ENCODE measurements around the gene RYR1.
"Not testable (repeated sequence)": the region's sequence is repeated elsewhere in the genome, so short reads cannot be mapped to it uniquely, and the experiment has no call there.

Gene RYR1

DNA sequence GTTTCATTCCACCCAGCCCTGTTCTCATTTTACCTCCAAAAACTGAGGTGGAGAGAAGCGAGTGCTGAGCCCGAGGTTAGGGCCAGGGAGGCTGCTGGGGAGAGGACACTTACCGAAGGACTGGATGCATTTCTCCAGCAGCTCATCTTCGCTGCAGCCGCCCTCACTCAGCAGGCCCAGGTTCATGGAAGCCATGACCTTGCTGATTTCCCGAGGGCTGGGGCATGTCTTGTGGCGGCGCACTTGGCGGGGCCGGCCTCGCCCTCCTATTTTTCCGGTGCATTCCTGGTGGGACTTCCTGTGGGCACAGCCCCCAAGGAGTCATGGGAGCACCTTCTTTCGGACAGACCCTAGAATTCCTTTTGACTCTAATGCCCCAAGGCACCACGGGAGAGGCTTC lies 11.6 kb upstream of the RYR1 start:
- no peak for DNase-seq
- no peak for TF ChIP-seq CTCF (IDR thresholded peaks at IDR 0.05; ENCODE audit: low read depth, low read length, missing control alignments)
- Histone ChIP-seq H3K4me3 (ENCODE audit: low read depth, low read length) (no peak overlapping the region), H3K27ac (no peak overlapping the region), H3K36me3 (replicated peaks) (no peaks in the 10 kb centered on the region), H3K27me3 (replicated peaks) (no peaks in the 10 kb centered on the region)
- in situ Hi-C loops (cut with HindIII; ENCODE audit: low pct_ligation_motif_present, low sequenced_read_pairs) = no loop called here

DNA sequence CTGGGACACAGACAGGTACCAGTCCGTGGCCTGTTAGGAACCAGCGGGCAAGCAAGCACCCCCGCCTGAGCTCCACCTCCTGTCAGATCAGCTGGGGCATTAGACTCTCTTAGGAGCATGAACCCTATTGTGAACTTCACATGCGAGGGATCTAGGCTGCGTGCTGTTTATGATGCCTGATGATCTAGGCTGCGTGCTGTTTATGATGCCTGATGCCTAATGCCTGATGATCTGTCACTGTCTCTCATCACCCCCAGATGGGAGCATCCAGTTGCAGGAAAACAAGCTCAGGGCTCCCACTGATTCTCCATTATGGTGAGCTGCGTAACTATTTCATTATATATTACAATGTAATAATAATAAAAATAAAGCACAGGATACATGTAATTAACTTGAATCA lies 11.1 kb upstream of the RYR1 start:
- no peaks in the 10 kb centered on the region for H3K27me3 ChIP-seq (replicated peaks)
- H3K36me3 ChIP-seq (replicated peaks) = no peaks in the 10 kb centered on the region
- in situ Hi-C loops (cut with HindIII; ENCODE audit: low pct_ligation_motif_present, low sequenced_read_pairs) = no loop called here
- no peak overlapping the region for H3K27ac ChIP-seq
- DNase-seq = no peak
- no peak for TF ChIP-seq CTCF (IDR thresholded peaks at IDR 0.05; ENCODE audit: low read depth, low read length, missing control alignments)
- H3K4me3 ChIP-seq (ENCODE audit: low read depth, low read length) = no peak overlapping the region

GRCh38 chr19:38424272-38424671 lies 9.2 kb upstream of the RYR1 start:
- no peaks in the 10 kb centered on the region for H3K36me3 ChIP-seq (replicated peaks)
- H3K27me3 ChIP-seq (replicated peaks) = no peaks in the 10 kb centered on the region
- in situ Hi-C loops (cut with HindIII; ENCODE audit: low pct_ligation_motif_present, low sequenced_read_pairs) = no loop called here
- H3K4me3 ChIP-seq (ENCODE audit: low read depth, low read length) = no peak overlapping the region
- H3K27ac ChIP-seq = no peak overlapping the region
- TF ChIP-seq CTCF (IDR thresholded peaks at IDR 0.05; ENCODE audit: low read depth, low read length, missing control alignments) = no peak
- DNase-seq = no peak

GRCh38 chr19:38425222-38425809 lies 8.2 kb upstream of the RYR1 start:
- no peak for TF ChIP-seq CTCF (IDR thresholded peaks at IDR 0.05; ENCODE audit: low read depth, low read length, missing control alignments)
- Histone ChIP-seq H3K27me3 (replicated peaks) (peaks cover under 1% of the 10 kb centered on the region), H3K36me3 (replicated peaks) (no peaks in the 10 kb centered on the region), H3K27ac (no peak overlapping the region), H3K4me3 (ENCODE audit: low read depth, low read length) (no peak overlapping the region)
- in situ Hi-C loops (cut with HindIII; ENCODE audit: low pct_ligation_motif_present, low sequenced_read_pairs) = no loop called here
- no peak for DNase-seq

DNA sequence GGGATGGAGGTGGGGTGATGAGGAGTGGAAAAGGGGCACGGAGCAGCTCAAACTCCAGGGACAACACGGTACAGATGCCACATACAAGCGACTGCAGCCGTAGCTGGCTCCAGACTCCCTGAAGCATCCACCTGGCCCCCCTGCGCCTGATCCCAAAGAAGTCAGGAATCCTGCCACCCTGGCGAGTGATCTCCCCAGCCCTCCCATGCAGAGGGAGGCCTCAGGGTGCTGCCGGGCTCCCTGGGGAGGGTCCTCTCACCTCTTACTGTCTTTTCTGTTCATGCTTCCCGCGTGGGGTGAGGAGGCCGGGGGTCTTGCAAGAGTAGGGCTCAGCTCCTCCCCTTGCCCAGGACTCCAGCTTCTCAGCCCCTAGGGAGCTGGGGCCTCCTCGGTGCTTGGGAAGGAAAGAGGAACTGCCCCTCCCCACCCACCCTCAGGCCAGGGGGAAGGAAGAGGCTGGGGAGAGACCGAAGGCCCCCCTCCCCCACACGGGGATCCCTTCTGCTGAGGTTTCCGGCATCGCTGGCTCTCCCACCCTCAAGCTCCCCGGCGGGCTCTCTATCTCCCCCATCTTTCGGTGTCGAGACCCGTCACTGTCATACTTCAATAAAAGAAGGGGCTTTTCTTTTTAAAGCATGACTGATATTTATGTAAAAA lies 7.6 kb upstream of the RYR1 start, which contains the start of gene RASGRP4:
Gene RASGRP4, minus strand, starts transcription at position 410 of the 657 bp plus-strand sequence. Its CDS starts 128 bp downstream, at position 282.
- in situ Hi-C loops (cut with HindIII; ENCODE audit: low pct_ligation_motif_present, low sequenced_read_pairs) = no loop called here
- no peak for DNase-seq
- Histone ChIP-seq H3K36me3 (replicated peaks) (no peaks in the 10 kb centered on the region), H3K27ac (no peak within 1 kb of the TSS), H3K27me3 (replicated peaks) (peaks cover 2% of the 10 kb centered on the region), H3K4me3 (ENCODE audit: low read depth, low read length) (no peak within 1 kb of the TSS)
- TF ChIP-seq CTCF (IDR thresholded peaks at IDR 0.05; ENCODE audit: low read depth, low read length, missing control alignments) = no peak

DNA sequence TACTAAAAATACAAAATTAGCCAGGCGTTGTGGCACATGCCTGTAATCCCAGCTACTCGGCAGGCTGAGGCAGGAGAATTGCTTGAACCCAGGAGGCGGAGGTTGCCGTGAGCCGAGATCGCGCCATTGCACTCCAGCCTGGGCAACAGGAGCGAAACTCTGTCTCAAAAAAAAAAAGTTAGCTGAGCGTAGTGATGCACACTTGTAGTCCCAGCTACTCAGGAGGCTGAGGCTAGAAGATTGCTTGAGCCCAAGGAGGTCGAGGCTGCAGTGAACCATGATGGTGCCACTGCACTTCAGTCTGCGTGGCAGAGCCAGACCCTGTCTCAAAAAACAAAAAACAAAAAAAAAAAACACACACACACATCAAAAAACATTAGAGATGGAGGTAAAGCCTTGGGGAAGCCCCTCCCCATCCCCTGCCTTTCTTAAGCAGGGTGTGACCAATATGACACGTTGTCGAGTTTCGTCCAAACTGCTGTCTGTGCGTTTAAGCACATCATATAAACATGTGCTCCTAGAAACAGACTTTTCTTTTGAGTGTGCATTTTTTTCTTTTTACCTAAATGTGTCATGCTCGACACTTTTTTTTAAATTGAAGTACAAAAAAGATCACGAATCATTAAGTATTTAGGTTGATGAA lies 6.3 kb upstream of the RYR1 start:
- DNase-seq; H3K4me3 ChIP-seq (ENCODE audit: low read depth, low read length); in situ Hi-C loops (cut with HindIII; ENCODE audit: low pct_ligation_motif_present, low sequenced_read_pairs); H3K27ac ChIP-seq; H3K36me3 ChIP-seq (replicated peaks); H3K27me3 ChIP-seq (replicated peaks): not testable (repeated sequence)

Data from brain microvascular endothelial cell (primary cell).